ENCODE results near the gene AGO3. TPM values are rescaled to one million over a fixed set of nuclear protein-coding genes. Genes with fewer than 3 reads are reported as not detected.
"Not testable (repeated sequence)": the region's sequence is repeated elsewhere in the genome, so short reads cannot be mapped to it uniquely, and the experiment has no call there.

AGO3 gene
- total and polyA plus RNA-seq, 2 experiments from 2014 or later, result 10.7 to 30.3 TPM

- H3K36me3 ChIP-seq, result no peaks in the 10 kb centered on the region
- peak in 1 of 2 donors; percentile 10 for DNase-seq (ENCODE audit: low read depth in 1 of 2, low spot score in 1 of 2)
Observed at GRCh38 chr1:35958558-35958957, 27.7 kb downstream of the AGO3 start.

DNA sequence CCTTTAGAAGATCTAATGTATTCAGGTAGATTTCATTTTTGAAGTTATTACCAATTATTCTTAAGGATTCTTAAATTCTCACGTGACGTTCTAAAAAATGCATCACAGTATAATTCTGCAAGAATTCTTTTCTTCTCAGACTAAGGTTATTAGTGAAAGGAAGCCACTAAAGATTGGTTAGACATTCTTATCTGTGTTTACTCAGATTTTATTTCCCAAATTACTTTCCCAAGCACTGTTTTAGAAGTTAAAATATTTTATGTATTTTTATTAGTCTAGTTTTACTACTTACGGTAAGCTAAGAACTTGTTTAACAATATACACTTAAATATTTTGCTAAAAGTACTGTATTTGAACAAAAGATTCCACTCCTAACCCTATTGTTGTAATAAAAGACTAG is 28.4 kb downstream of the AGO3 start:
- Histone ChIP-seq H3K4me3 (no peak overlapping the region), H3K27me3 (no peaks in the 10 kb centered on the region), H3K4me1 (ENCODE audit: low read depth) (no peaks in the 10 kb centered on the region), H3K36me3 (no peaks in the 10 kb centered on the region), H3K9me3 (ENCODE audit: low read depth) (no peaks in the 10 kb centered on the region), H3K27ac (no peak overlapping the region)
- DNase-seq (ENCODE audit: low read depth in 1 of 2, low spot score in 1 of 2), result no peak
- no peak for TF ChIP-seq CTCF (IDR thresholded peaks at IDR 0.05; ENCODE audit: low read depth, low read length)

More at GRCh38 chr1:35958558-35958957, 27.7 kb downstream of the AGO3 start:
- Histone ChIP-seq H3K27me3 (no peaks in the 10 kb centered on the region), H3K4me1 (ENCODE audit: low read depth) (no peaks in the 10 kb centered on the region), H3K9me3 (ENCODE audit: low read depth) (no peaks in the 10 kb centered on the region), H3K4me3 (no peak overlapping the region), H3K27ac (no peak overlapping the region)
- TF ChIP-seq CTCF (IDR thresholded peaks at IDR 0.05; ENCODE audit: low read depth, low read length), result no peak

DNA sequence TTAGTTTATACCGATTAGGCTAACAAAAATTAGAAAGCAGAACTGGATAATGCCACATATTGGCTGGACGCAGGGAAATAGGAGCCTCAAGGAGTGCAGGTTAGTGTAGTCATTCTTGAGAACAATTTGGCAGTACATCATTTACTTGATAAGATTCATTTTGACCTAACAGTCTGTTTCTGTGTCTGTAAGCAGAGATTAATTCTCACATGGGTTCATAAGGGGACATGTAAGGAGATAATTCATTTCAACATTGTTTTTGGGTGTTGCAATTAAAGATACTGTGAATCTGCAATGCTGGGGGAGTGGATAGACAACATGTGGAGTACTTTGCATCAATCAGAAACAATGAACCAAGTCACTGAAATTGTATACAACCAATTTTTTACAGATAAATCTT is 32.0 kb downstream of the AGO3 start:
- Histone ChIP-seq H3K36me3 (no peaks in the 10 kb centered on the region), H3K4me1 (ENCODE audit: low read depth) (no peaks in the 10 kb centered on the region), H3K9me3 (ENCODE audit: low read depth) (no peaks in the 10 kb centered on the region), H3K4me3 (no peak overlapping the region), H3K27me3 (no peaks in the 10 kb centered on the region), H3K27ac (no peak overlapping the region)
- no peak for TF ChIP-seq CTCF (IDR thresholded peaks at IDR 0.05; ENCODE audit: low read depth, low read length)
- peak in 1 of 2 donors; percentile 12 for DNase-seq (ENCODE audit: low read depth in 1 of 2, low spot score in 1 of 2)

GRCh38 chr1:35964277-35964676 is 33.4 kb downstream of the AGO3 start:
- H3K27ac ChIP-seq; DNase-seq (ENCODE audit: low read depth in 1 of 2, low spot score in 1 of 2); H3K27me3 ChIP-seq: not testable (repeated sequence)

DNA sequence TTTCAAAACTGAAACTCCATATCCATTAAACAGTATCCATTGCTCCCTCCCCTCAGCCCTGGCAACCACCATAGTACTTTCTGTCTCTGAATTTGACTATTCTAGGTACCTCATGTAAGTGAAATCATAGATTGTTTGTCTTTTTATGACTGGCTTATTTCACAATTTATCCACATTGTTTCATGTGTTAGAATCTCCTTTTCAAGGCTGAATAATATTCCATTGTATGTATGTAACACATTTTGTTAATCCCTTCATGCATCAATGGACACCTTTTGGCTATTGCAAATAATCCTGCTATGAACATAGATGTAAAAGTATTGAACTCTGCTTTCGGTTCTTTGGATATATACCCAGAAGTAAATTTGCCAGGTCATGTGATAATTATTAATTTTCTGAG is 37.5 kb downstream of the AGO3 start:
- Histone ChIP-seq H3K27ac (no peak overlapping the region), H3K9me3 (ENCODE audit: low read depth) (no peaks in the 10 kb centered on the region), H3K36me3 (peaks cover 5% of the 10 kb centered on the region), H3K27me3 (no peaks in the 10 kb centered on the region), H3K4me1 (ENCODE audit: low read depth) (no peaks in the 10 kb centered on the region), H3K4me3 (no peak overlapping the region)
- DNase-seq (ENCODE audit: low read depth in 1 of 2, low spot score in 1 of 2), result no peak
- no peak for TF ChIP-seq CTCF (IDR thresholded peaks at IDR 0.05; ENCODE audit: low read depth, low read length)

More at GRCh38 chr1:35964277-35964676, 33.4 kb downstream of the AGO3 start:
- H3K36me3 ChIP-seq; H3K4me1 ChIP-seq (ENCODE audit: low read depth); H3K4me3 ChIP-seq; H3K9me3 ChIP-seq (ENCODE audit: low read depth): not testable (repeated sequence)

DNA sequence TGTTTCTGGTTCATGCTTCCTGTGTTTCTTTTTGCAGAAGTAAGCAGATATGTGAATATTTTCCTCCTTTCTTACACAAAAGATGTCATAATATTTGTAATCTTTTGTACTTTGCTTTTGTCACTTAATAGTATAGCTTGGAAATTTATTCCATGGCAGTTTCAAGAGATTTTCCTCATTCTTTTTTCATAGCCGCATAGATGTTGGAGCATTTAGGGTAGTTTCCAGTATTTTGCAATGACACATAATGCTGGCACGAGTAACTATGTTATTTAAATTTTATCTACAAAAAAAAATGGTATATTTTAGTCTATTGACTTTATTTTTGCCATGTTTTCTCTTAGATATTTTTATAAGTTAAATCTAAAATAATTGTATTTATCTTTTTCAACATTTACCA is 40.7 kb downstream of the AGO3 start:
- H3K36me3 ChIP-seq, result peaks cover 6% of the 10 kb centered on the region
- no peak for TF ChIP-seq CTCF (IDR thresholded peaks at IDR 0.05; ENCODE audit: low read depth, low read length)
- peak in 1 of 2 donors; percentile 20 for DNase-seq (ENCODE audit: low read depth in 1 of 2, low spot score in 1 of 2)

DNA sequence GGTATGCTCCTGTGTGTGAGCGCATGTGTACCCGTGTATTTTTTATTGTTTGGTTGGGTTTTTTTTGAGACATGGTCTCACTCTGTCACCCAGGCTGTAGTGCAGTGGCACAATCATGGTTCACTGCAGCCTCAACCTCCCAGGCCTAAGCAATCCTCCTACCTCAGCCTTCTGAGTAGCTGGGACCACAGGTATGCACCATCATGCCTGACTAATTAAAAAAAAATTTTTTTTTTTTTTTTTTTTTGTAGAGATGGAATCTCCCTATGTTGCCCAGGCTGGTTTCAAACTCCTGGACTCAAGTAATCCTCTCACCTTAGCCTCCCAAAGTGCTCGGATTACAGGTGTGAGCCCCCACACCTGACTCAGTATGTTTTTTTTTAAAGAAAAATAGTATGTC is 41.7 kb downstream of the AGO3 start:
- not testable (repeated sequence) for H3K4me3 ChIP-seq; H3K4me1 ChIP-seq (ENCODE audit: low read depth); H3K27me3 ChIP-seq; H3K27ac ChIP-seq; H3K9me3 ChIP-seq (ENCODE audit: low read depth); H3K36me3 ChIP-seq; DNase-seq (ENCODE audit: low read depth in 1 of 2, low spot score in 1 of 2)

More for the DNA sequence above, 40.7 kb downstream of the AGO3 start:
- Histone ChIP-seq H3K4me3 (no peak overlapping the region), H3K9me3 (ENCODE audit: low read depth) (no peaks in the 10 kb centered on the region), H3K4me1 (ENCODE audit: low read depth) (no peaks in the 10 kb centered on the region), H3K27me3 (no peaks in the 10 kb centered on the region), H3K27ac (no peak overlapping the region)
